GM18526 (cell line): ENCODE results near the gene C4orf51.

Source experiments
- POLR2A ChIP-seq: IDR thresholded peaks from 3 replicates; pipeline ENCODE4 v1.6.1; 2011; ENCODE audit not compliant: insufficient read length; ENCODE audit errors: extremely low read depth

C4orf51 gene

GRCh38 chr4:145734031-145734430 is 54.1 kb downstream of the C4orf51 start:
- no peak for TF ChIP-seq POLR2A

GRCh38 chr4:145734576-145735346 is 54.8 kb downstream of the C4orf51 start:
- no peak for TF ChIP-seq POLR2A

- no peak for TF ChIP-seq POLR2A
These were observed 55.4 kb downstream of the C4orf51 start for GRCh38 chr4:145735347-145735675.

DNA sequence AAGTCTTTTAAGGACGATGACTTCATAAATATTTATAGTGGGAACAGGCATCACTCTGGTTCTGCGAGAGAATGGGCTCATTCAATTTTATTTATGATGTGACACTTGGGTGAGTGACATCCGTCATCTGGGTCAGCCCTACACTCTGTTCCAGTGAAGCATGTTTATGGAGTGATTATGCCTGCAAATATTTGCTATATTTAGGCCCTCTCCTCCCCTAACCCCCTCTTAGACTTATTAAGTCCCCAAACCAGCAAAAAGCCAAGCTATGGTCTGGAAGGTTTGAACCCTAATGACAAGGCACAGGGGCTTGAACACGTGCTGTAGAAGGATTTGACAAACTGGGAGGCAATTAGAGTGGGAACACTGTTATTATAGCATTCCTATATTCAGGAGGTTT is 55.9 kb downstream of the C4orf51 start:
- TF ChIP-seq POLR2A: no peak

DNA sequence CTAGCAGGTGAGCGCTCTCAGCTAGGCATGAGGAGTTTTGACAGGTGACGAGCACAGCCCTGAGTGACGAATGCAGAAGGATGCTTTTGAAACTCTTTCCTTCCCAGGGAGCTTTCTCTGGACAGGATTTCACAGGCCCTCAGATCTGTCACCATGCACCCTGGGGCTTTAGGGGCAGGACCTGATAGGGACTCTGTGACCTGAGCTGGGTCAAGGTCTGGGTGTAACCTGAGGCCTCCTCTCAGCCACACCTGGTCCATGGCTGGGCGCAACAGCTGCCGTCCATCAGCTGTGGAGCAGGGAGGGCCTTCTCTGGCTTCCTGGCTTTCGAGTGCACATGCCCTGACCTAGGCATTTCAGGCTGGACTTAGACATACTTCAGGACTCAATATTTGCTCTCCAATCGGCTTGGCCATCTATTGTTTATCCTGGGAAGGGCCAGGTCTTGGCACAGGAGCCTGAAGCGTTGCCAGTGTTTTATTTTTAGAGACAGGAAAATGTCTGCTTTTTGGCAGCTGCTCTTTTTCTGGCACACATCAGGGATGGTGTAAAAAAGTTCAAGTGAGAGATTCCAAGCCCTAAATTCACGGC is 56.4 kb downstream of the C4orf51 start:
- no peak for TF ChIP-seq POLR2A

GRCh38 chr4:145739845-145740244 is 59.9 kb downstream of the C4orf51 start:
- TF ChIP-seq POLR2A: no peak

DNA sequence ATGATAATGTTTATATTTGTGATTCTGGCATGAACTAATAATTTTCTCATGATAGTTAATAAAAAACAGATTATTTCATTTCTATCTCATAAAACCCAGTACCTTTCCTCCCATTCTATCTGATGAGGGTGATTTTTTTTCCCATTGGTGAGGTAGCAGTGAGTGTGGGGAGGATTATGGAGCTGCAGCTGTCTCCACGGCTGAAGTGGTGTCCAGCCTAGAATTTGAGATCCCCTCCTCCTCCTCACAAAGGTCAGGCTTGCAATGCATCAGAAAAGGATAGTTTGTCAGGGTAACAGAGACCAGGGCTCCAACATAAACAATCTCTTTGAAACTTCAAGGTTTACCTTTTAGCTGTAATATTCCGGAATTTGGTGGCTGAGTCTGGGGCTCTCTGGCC is 60.9 kb downstream of the C4orf51 start:
- TF ChIP-seq POLR2A: no peak

GRCh38 chr4:145743641-145744040 is 63.7 kb downstream of the C4orf51 start:
- TF ChIP-seq POLR2A: no peak

DNA sequence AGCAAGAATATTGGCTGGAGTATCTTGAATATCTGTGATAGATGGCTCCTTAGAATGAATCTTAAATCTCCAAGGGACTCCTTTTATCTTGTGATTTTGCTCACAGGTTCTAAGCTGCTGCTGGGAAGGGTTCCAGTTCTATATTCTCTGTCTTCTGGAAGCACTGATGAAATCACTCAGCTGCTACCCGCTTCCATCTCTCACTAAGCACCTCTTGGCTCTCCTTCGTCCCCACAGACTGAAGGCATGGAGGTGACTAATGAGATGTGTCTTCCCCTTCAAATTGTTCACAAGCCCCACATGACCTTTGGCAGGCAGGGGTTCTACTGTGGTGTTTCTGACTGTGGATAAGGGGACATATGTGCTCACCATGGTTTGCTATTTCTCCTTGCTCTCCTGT is 75.9 kb downstream of the C4orf51 start:
- no peak for TF ChIP-seq POLR2A

DNA sequence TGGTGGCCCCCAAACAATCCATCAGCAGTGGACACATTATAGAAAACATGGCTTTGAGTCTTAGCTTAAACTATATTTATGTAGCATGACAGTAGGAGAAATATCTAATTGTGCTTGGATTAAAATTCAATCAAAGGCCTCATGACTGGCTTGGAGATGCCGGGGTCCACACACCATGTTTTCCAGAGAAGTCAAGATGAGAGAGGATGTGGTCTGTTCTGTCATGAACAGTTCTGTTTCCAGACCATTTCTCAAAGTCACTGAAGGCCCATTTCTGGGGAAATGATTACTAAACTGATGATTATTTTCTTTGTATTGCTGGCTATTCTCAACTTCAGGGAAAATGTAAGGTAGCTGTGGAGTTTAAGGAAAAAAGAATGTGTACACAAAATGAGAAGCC is 76.3 kb downstream of the C4orf51 start:
- TF ChIP-seq POLR2A: no peak

DNA sequence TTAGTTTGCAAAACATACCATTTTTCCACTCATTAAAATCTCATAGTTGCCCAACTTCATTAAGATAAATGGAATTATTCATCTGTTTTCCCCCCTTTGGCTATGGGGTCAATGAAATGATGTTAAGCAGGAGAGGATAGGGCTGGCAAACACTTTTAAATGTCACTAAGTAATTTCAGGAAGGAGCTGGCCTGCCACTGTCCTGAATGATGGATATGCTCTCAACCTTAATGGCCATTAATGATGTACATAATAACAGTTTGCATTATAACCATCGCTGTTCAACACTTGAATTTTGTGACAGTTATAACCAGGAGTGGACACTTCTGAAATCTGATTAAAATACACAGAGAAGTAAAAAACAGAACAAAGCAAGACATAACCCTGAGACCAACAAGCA is 77.2 kb downstream of the C4orf51 start:
- TF ChIP-seq POLR2A: no peak

DNA sequence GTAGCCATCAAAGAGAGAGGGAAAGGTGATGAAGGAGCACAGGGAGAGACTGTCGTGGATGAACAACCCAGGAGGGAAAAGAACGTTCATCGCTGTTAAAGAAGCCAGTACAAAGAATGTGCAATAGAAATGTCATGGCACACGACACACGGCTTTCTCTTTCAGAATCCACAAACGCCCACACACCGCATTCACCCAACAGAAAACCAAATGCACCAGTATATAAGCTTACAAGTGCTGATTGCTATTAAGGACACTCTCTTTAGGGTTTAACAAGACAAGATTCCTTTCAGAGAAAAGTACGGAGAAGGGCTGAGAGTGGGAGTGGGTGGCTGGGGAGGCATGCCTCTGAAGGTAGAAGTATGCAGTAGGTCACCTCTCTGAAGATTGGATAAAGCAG is 80.2 kb downstream of the C4orf51 start:
- no peak for TF ChIP-seq POLR2A

GRCh38 chr4:145760961-145761929 is 81.3 kb downstream of the C4orf51 start:
- no peak for TF ChIP-seq POLR2A

- TF ChIP-seq POLR2A: no peak
These were observed 82.8 kb downstream of the C4orf51 start for GRCh38 chr4:145762719-145763118.

DNA sequence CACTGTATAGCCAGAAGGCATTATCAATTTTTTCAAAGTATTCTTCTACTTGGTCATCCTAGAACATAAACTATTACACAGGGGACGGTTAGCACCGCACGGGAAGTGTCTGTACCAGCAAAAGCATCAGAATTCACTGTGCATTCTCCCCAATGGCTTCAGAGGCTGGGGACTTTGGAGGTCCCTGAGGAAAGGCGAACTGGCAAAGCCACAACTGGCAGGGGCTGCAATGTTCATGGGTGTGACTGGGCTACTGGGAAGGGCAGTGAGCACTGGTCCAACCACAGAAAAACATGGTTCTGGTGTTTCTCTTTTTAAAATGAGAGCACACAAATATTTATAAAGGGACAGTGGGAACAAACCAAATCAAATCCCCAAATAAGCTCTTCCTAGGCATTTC is 83.5 kb downstream of the C4orf51 start:
- no peak for TF ChIP-seq POLR2A

- no peak for TF ChIP-seq POLR2A
These were observed 86.3 kb downstream of the C4orf51 start for GRCh38 chr4:145766273-145766672.
